ENCODE data around the gene GRK5. TPM values are rescaled to one million over a fixed set of nuclear protein-coding genes. Genes with fewer than 3 reads are reported as not detected.

The GRK5 gene
- total RNA-seq, 1 experiment from 2014 or later = 1.2 TPM

GRCh38 chr10:119468542-119469324 lies 261.4 kb downstream of the GRK5 start:
- no peak overlapping the region for H2AK5ac ChIP-seq (ENCODE audit: insufficient read length, low read length)
- Mint-ChIP-seq H3K4me1 (no peaks in the 10 kb centered on the region), H3K27ac (no peak overlapping the region), H3K9me3 (peaks cover 1 to 2% of the 10 kb centered on the region in 2 experiments; a peak in 3 of 5 replicates), H3K4me3 (no peak overlapping the region), H3K36me3 (ENCODE audit: insufficient read depth in 1 of 3, low read depth in 3 of 3) (no peaks in the 10 kb centered on the region), H3K27me3 (ENCODE audit: low read depth) (peaks cover 68% of the 10 kb centered on the region)
- H4K5ac ChIP-seq (ENCODE audit: insufficient read length, low read depth, low read length) = no peak overlapping the region
- no peaks in the 10 kb centered on the region for H3K79me1 ChIP-seq (ENCODE audit: insufficient read depth, low read depth, low read length, poor library complexity, severe bottlenecking)
- H3K9me3 ChIP-seq (ENCODE audit: control insufficient read depth, low read depth, low read length) = no peaks in the 10 kb centered on the region
- no peak overlapping the region for H4K91ac ChIP-seq (ENCODE audit: insufficient read length, low read depth, low read length)
- no peak overlapping the region for H2BK12ac ChIP-seq (ENCODE audit: insufficient read length, low read depth, low read length)
- no peaks in the 10 kb centered on the region for H3K4me1 ChIP-seq (ENCODE audit: insufficient read depth, low read length)
- H2AFZ ChIP-seq (ENCODE audit: low read length) = no peak overlapping the region
- H4K8ac ChIP-seq (replicated peaks; ENCODE audit: insufficient read length, low read depth, low read length) = no peak overlapping the region
- H3K9ac ChIP-seq (ENCODE audit: extremely low read depth, insufficient read length, low read length) = no peak overlapping the region
- no peaks in the 10 kb centered on the region for H3K27me3 ChIP-seq (ENCODE audit: insufficient read depth, low read length)
- H3K4me2 ChIP-seq (ENCODE audit: insufficient read depth, insufficient read length, low read length) = no peak overlapping the region
- H3K4ac ChIP-seq (ENCODE audit: low read depth, low read length) = no peak overlapping the region
- H3T11ph ChIP-seq (ENCODE audit: low read length) = no peak overlapping the region
- H3K27ac ChIP-seq (ENCODE audit: insufficient read length, low read depth, low read length) = no peak overlapping the region
- H2BK20ac ChIP-seq (ENCODE audit: low read depth, low read length, poor library complexity, severe bottlenecking) = no peak overlapping the region
- H2BK120ac ChIP-seq (ENCODE audit: low read depth, low read length, poor library complexity, severe bottlenecking) = no peak overlapping the region
- no peak overlapping the region for H2BK15ac ChIP-seq (ENCODE audit: low read depth, low read length)
- no peak overlapping the region for H3K56ac ChIP-seq (ENCODE audit: insufficient read length, low read depth, low read length)
- no peak overlapping the region for H2BK5ac ChIP-seq (ENCODE audit: insufficient read length, low read length)
- no peaks in the 10 kb centered on the region for H3K79me2 ChIP-seq (ENCODE audit: insufficient read depth, low read length)
- WGBS (ENCODE audit: extremely low coverage, insufficient read length, low lambda C conversion rate) = no CpG with 5 or more reads among the region's 13 CpGs
- TF ChIP-seq, protein P1, sequence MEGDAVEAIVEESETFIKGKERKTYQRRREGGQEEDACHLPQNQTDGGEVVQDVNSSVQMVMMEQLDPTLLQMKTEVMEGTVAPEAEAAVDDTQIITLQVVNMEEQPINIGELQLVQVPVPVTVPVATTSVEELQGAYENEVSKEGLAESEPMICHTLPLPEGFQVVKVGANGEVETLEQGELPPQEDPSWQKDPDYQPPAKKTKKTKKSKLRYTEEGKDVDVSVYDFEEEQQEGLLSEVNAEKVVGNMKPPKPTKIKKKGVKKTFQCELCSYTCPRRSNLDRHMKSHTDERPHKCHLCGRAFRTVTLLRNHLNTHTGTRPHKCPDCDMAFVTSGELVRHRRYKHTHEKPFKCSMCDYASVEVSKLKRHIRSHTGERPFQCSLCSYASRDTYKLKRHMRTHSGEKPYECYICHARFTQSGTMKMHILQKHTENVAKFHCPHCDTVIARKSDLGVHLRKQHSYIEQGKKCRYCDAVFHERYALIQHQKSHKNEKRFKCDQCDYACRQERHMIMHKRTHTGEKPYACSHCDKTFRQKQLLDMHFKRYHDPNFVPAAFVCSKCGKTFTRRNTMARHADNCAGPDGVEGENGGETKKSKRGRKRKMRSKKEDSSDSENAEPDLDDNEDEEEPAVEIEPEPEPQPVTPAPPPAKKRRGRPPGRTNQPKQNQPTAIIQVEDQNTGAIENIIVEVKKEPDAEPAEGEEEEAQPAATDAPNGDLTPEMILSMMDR (conservative IDR thresholded peaks at IDR 0.05) = no peak
- H3K23me2 ChIP-seq (ENCODE audit: insufficient read length, low read depth, low read length, poor library complexity, severe bottlenecking) = no peaks in the 10 kb centered on the region
- DNase-seq = no peak
- no peak overlapping the region for H3K23ac ChIP-seq (ENCODE audit: insufficient read length, low read depth, low read length)
- peaks cover 3% of the 10 kb centered on the region for H4K20me1 ChIP-seq (ENCODE audit: control insufficient read depth, insufficient read depth, insufficient read length)
- no peak overlapping the region; the same call in 1 of the 2 replicates for H3K14ac ChIP-seq (ENCODE audit: insufficient read depth, low read length)
- no peak overlapping the region for H3K18ac ChIP-seq (ENCODE audit: insufficient read length, low read depth, low read length)

All from H9 (cell line).